HG03575 (cell line): ENCODE measurements around the gene LNX1.

Source experiments
- ATAC-seq: cut with Tn5 transposase; IDR thresholded peaks from one replicate; pipeline ENCODE4 v1.9.1; 2021; ENCODE audit not compliant: unreplicated experiment, insufficient number of reproducible peaks, low FRiP score; ENCODE audit errors: extremely low read depth

Gene LNX1

DNA sequence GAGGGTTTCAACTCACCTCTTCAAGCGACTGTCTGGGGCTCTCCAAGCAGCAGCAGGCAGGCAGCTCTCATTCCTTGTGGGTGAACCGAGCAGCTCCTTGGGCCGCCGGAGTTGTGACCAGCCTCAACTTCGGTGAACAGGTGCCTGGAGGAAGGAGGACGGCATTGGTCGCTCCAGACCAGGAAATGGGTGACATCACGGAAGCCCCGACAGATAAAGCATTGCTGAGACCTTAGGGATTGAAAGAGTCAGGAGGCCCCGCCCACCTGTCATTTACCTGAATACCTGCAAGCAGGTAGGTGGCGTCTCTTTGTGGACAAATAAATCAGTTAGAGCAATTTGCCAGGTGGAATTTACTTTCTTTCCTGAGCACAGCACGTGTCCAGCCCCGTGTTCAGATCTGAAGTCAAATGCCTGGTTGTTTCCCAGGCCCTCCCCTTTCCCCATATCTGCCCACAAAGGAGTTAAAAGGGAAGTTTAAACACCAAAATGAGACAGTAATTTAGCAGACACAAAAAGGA is at the start of gene LNX1:
Gene LNX1, minus strand, starts transcription at position 115 of the 521 bp plus-strand sequence. CDS start 17,484 bp downstream, outside the sequence.
- no peak for ATAC-seq

DNA sequence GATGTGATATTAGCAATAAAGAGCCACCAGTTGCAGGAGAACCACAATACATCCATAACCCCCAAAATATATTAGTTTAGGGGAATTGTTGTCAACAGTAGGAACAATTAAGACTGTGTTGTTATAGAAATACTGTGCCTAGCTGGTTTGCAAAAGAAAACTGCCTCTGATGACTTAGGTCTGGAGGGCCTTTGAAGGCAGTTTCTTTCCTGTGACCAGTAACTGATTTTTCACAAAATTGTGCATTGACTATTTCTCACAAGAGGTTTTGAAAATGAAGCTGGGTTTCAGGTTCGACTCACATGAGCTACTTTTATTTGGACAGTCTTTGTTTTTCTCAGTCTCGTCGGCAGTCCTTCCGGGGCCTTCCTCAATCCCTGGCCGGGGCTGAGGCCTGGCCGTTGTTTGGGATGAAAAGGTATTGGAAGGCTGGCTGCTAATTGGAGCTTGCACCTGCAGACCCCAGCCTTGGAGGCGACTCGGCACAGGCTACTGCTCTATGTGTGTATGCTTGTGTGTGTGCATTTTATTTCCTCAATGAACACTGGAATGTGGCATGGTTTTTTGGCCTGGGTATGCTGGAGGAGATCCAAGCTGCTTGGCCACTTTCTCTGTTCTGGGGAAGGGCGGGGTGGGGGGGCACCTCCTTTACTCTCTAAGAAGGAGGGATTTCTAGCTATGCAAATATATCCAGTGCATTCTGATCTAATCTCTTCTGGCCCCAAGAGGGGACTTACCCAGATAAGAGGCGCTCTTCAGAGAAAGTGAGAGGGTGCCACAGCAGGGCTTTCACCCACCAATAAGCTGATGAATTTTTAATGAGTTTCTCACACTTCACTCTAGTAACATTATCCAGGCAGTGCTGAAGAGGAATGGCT is 49.5 kb upstream of the LNX1 start:
- peak; percentile 77 for ATAC-seq

DNA sequence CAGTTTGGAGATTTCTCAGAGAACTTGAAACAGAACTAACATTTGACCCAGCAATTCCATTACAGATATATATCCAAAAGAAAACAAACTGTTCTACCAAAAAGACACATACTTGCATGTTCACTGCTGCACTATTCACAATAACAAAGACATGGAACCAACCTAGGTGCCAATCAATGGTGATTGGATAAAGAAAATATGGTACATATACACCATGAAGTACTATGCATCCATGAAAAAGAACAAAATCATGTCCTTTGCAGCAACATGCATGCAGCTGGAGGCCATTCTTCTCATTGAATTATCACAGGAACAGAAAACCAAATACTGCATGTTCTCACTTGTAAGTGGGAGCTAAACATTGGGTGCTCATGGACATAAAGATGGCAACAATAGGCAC is 47.6 kb upstream of the LNX1 start:
- ATAC-seq: no peak

DNA sequence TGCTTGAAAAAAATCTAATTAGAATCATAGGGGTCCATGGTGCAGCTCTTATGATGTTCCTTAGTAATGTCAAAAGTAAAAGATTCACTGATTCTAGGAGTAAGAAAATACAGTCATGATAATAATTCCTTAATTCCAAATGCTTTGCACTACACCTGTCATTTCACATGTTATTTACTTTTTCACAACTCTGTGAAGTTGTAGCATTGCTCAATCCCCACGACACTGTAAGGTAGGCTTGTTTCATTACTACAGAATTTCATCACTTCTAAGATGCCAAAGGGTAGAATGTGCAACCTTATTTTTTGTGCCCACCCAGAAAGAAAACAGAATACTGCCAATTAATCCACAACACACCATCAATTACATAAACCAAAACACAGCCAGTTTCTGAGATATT is 46.1 kb upstream of the LNX1 start:
- ATAC-seq: no peak

DNA sequence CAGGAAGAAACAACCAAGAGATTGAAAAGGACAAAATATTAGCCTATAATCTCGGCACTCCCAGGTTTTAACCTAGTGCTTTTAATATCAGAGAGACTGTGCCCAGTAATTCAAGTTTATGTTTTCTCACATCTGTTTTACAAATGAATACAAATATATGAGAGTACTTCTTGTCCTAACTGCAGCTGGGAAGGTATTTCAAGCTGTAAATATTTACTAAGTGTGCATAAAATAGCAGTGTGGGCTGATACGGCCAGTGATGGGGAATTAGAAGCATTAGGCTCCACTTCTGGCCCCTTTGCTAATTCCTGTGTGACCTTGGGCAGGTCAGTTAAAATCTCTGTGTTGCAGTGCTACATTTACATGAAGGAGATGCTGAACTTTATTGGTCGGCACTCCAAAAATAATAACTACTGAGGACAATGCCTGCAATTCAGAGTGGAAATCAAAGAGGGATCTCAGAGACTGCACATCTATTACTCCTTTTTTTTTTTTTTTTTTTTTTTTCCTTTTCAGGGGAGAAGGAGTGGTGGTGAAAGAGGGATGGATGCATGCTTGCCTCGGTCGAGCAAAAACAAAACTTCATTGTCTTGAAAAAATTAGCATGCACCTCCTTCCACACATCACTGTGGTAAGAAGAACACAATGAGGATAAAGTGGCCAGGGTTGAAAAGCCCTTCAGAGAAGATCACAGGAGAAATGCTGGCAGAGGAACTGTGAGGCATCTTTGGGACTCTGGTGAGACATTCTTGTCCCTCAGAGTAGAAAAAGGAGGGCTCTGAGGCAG is 44.6 kb upstream of the LNX1 start:
- ATAC-seq: no peak

DNA sequence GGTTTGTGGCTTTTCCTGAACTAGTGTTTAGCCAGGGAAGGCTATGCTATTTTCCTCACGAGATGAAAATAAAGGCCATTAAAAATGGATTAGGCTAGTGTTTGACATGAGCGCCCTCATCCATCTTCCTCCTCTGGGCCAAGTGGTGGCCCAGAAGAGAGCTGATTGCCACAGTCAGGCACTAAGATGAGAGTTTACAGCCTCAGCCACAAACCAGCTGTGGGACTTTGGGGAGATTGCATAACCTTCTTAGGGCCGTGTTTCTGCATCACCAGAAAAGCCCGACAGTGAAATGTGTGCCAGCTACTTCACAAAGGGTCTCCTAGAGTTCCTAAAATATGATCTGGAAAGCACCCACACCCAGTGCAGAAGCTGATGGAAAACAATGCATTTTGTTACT is 42.3 kb upstream of the LNX1 start:
- ATAC-seq: no peak

DNA sequence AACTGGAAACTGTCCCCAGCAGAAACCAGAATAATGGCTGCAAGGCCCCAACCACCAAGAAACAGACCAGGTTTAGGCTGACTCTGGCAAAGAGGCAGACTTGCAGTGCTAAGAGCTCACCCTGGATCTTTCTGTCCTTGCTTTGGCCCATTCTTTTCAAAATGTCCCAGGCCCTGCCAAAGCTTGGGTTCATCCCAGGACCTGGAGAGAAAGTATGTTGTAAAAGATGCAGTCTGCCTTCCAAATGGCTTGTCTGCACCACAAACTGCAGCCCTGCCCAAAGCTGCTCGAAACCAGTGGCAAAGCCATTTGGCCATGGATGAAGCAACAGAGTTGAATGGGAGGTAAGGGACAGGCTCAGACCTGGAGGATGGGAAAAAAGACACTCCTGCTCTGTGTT is 38.0 kb upstream of the LNX1 start:
- ATAC-seq: no peak

DNA sequence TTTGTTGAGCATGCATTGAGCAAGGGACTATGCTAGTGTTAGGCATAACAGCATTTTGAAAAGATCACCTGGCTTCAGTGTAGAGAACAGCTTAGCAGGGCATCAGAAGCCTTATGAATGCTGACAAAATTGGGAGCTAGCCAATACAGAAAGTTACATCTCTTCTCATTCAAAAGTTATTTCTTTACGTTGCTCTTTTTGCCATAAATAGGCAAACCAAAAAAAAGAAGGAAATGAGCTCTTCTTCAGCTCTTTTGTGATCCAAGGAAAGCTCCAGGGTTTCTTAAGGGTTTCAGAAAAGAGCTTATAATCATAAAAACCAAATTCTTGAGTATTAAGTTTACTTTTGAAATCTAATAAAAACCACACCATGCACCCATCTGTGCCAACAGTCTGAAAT is 35.2 kb upstream of the LNX1 start:
- ATAC-seq: no peak

DNA sequence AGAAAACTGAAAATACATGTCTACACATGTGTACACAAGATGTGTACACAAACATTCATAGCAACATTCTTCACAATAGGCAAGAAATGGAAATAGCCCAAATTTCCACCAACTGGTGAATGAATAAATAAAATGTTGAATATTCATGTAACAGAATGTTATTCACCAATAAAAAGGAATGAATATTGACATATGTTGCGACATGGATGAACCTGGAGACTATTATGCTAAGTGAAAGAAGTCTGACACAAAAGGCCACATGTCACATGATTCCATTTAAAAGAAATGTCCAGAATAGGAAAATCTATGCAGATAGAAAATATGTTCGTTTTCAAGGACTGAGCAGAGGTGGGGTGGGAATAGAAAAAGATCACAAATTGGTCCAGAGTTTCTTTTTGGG is 34.6 kb upstream of the LNX1 start:
- ATAC-seq: no peak

DNA sequence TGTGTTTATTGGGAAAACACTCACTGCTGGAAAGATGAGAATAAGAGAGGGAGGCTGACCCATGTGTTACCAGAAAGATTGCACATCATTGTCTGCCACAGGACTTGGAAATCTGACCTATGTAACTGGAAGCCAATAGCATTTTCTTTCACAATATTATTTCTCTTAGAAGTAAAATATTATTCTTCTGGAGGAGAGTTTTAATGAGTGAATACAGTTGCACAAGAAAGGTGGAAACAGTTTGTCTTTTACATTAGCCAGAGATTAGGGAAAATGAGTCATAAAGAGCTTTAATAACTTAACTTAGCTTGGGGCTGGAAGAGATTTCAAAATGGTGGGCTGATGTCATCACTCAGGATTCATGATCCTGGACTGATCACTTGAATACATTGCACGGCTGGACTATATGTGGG is 31.5 kb upstream of the LNX1 start:
- ATAC-seq: no peak

DNA sequence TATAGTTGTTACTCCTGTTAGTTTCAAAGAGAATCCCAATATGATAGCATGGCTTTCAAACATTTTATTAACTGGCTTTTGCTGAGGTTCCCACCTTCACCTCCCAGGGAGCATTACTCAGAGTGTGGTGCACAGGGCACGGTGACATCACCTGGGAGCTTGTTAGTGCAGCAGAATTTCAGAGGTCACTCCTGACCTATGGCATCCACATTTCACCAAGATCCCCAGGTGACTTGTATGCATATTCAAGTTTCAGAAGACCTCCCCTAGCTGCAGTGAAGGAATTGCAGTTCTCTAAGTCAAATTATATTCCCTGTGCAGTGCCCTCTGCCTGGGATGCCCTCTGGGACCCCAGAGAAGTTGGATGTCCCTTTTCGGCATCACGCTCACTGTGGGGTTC is 29.7 kb upstream of the LNX1 start:
- no peak for ATAC-seq

DNA sequence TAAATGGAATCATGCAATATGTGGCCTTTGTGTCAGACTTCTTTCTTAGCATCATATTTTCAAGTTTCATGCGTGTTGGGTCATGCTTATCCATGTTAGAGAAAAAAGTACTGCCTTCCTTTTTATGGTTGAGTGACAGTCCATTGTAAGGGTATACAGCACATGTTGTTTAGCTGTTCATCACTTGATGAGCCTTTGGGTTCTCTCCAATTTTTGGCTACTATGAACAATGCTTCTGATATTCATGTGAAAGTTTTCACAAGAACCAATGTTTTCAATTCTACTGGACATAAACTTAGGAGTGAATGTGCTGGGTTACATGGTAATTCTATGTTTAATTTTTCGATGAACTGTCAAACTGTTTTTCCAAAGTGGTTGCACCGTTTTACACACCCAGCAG is 28.1 kb upstream of the LNX1 start:
- ATAC-seq: no peak

DNA sequence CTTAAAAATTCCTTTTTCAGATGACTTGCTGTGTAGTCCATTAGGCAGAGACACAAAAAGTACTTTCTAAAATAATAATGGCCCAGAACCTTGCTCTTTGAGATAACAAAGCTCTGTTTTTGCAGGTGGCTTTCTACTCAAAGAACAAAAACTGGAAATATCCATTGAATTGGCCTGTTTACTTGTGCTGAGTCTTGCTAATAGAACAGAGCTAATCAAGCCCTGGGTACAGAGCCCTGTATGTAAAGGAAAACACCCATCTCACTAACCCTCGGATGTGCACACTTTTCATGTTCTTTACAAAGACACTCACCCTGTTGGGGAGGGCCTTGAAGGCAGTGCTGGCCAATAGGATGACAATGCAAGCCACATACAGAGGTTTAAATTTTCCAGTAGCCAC is 27.0 kb upstream of the LNX1 start:
- no peak for ATAC-seq

DNA sequence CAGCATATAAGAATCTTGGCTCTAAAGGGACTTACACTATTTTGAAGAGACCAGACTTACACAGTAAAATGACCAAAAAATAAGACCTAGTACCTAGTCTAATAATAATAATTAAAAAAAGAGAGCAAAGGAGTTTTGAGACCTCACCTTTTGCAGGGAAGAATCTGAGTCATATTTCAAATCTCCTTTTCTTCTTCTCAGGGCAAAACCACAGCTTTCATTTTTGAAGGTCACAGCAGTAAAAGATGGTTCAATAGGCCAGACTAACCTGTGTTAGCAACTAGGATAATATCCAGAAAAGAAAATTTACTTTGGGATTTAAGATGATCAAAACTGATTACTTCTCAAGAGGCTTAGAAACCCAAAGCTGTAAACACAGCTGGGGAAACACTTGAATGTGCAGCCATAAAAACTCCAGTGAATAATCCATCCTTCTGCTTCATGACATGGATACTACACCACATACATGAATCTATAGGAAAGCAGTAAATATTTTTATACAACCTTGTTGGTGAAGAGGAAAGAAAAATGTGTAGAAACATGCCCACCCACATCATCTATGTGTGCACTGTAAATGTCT is 25.9 kb upstream of the LNX1 start:
- ATAC-seq: no peak

DNA sequence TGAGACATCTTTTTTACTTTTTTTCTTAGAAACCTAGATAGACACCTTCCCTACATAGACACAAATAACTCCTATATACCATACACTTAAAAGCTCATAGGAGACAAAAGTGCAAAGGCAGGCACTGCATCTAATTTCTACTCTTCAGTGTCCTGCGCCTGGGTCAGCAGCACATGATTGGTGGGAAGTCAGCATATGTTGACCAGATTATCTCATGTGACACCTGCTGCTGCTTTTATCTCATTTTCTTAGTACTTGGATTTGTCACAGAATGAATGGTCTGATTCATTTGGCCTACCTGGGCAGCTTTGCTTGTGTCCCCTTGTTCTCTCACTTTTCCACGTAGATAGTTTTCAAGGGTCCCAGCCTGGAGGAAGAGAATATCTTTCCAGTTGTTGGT is 24.9 kb upstream of the LNX1 start:
- ATAC-seq: no peak

DNA sequence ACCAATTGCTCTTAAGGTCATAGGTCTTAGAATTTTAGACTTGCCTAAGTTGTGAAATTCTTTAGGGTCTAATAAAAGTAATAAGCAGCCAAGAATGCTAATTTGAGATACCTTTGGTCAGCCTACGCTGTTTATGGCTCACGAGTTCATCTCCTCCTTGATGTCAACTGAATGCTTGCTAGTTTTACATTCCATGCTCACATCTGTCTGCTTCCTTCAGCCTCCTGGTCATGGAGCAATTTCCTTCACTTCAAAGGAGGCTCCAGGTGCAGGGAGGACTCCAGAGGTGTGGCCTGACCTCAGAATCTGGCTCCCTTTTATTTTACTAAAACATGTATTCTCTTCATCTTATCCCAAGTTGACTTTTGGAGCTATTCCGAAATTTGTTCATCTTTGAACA is 23.3 kb upstream of the LNX1 start:
- no peak for ATAC-seq

DNA sequence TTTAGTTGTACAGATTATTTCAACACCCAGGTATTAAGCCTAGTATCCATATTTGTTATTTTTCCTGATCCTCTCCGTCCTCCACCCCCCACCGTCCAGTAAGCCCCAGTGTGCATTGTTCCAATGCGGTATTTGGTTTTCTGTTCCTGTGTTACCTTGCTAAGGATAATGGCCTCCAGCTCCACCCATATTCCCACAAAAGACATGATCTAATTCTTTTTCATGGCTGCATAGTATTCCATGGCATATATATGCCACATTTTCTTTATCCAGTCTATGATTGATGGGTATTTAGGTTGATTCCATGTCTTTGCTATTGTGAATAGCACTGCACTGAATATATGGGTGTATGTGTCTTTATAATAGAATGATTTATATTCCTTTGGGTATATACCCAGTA is 22.1 kb upstream of the LNX1 start:
- ATAC-seq: no peak

DNA sequence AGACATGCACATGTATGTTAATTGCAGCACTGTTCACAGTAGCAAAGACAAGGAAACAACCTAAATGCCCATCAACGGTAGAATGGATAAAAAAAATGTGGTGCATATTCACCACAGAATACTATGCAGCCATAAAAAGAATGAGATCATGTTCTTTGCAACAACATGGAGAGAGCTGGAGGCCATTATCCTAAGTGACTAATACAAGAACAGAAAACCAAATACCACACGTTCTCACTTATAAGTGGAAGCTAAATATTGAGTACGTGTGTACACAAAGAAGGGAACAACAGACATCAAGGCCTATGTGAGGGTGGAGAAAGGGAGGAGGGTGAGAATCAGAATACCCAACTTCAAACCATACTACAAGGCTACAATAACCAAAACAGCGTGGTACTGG is 17.4 kb upstream of the LNX1 start:
- no peak for ATAC-seq

DNA sequence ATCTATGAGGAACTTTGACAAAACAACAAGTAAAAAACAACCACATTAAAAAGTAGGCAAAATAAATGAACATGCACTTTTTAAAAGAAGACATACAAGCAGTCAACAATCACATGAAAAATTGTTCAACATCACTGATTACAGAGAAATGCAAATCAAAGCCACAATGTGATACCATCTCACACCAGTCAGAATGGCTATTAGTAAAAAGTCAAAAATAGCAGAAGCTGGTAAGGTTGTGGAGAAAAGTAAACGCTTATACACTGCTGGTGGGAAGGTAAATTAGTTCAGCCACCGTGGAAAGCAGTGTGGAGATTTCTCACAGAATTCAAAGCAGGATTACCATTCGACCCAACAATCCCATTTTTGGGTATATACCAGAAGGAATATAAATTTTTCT is 17.0 kb upstream of the LNX1 start:
- ATAC-seq: no peak

DNA sequence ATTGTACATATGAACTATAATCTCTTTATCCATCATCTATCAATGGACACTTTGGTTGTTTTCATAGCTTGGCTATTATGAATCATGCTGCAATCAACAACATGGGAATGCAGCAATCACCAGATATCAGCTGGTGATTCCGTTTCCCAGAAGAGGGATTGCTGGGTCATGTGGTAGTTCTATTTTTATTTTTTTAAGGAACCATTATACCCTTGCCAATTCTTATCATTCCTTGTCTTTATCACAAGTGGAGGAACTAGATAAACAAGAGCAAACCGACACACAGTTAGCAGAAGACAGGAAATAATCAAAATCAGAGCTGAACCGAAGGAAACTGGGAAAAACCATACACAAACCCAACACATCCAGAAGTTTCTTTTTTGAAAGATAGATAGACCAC is 14.5 kb upstream of the LNX1 start:
- no peak for ATAC-seq
